ENCODE results near the gene PPM1N.

The PPM1N gene

GRCh38 chr19:45470762-45471081, 27.5 kb upstream of the PPM1N start:
- DNase-seq = no peak

DNA sequence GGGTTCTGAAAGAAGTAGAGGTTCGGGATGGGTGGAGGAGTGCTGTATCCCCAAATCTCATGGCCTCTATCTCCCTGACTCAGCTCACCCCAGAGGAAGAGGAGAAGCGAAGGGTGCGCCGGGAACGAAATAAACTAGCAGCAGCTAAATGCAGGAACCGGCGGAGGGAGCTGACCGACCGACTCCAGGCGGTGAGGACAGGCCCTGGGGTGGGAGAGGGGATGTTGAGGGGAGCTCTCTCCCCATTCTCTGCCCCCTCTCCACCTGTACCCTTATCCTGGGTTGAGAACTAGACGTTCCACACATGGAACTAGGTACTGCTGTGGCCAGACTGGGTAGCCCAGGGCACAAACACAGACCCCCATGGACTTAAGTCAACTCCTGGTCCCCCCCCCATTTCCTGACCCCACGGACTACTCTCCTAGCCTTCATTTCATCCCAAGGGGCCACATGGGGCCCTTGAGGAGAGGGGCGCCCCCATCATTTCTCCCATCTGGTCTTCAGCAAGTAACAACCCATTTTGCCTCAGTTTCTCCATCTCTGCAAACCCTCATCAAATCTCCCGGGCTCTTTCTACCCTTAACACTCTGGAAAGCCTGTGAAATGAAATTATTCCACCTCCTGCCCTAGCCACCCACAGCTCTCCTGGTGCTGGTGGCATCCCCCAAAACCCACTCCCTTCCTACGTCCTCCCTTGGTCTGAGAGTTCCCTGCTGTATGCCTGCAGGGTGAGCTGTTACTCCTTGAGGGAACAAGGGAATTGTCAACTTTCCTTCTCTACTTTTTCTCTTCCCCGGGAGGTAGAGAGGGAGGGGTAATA, 26.9 kb upstream of the PPM1N start:
- no peak for DNase-seq

- DNase-seq = no peak
Measured at GRCh38 chr19:45471931-45472562, 26.2 kb upstream of the PPM1N start.

GRCh38 chr19:45472563-45473366, 25.5 kb upstream of the PPM1N start:
- DNase-seq = no peak

DNA sequence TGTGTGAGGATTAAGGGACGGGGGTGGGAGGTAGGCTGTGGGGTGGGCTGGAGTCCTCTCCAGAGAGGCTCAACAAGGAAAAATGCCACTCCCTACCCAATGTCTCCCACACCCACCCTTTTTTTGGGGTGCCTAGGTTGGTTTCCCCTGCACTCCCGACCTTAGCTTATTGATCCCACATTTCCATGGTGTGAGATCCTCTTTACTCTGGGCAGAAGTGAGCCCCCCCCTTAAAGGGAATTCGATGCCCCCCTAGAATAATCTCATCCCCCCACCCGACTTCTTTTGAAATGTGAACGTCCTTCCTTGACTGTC, 24.9 kb upstream of the PPM1N start:
- no peak for DNase-seq

- no peak for DNase-seq
Measured at GRCh38 chr19:45473682-45474605, 24.3 kb upstream of the PPM1N start.

GRCh38 chr19:45474606-45475521, 23.4 kb upstream of the PPM1N start:
- no peak for DNase-seq

DNA sequence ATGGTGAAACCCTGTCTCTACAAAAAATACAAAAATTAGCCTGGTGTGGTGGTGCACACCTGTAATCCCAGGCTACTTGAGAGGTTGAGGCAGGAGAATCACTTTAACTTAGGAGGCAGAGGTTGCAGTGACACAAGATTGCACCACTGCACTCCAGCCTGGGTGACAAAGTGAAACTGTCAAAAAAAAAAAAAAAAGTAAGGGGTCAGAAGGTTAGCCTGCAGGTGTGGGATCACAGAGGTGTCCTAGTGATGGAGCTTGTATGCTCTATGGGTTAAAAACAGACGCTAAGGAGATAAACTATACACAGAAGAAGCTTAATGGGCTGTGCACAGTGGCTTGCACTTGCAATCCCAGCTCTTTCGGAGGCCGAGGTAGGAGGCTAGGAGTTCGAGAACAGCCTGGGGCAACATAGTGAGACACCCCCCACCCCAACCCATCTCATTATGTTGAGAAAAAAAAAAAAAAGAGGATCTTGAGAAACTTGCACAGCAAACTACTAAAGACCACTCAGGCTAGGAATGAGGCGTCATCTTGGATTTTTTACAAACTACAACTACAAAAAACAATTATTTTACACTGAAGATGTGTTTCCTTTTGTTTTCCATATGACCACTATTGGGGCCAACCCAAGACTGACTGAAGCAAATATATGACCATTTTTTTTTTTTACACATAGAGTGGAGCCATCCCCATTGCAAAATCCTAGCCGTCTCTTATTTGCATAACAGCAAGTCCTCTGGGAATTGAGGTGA, 22.5 kb upstream of the PPM1N start:
- DNase-seq = no peak

DNA sequence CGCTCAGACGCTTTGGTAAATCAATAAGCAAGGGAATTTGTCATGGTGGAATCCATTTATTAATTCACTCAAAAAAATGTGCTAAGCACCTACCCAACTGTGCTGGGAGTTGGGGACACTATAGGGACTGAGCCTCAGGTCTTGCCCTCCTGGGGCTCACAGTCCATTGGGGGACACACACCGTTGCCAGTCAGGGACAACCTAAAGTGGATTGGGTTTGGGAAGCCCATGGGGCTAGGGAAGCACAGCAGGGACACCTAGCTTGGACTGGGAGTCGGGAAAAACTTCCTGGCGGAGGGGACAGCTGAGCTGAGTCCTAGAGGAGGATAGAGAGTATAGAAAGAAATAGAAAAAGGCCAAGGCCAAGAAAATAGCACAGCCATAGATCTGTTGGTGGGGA, 21.9 kb upstream of the PPM1N start:
- DNase-seq = no peak

- DNase-seq = no peak
Measured at GRCh38 chr19:45477186-45477585, 21.1 kb upstream of the PPM1N start.

DNA sequence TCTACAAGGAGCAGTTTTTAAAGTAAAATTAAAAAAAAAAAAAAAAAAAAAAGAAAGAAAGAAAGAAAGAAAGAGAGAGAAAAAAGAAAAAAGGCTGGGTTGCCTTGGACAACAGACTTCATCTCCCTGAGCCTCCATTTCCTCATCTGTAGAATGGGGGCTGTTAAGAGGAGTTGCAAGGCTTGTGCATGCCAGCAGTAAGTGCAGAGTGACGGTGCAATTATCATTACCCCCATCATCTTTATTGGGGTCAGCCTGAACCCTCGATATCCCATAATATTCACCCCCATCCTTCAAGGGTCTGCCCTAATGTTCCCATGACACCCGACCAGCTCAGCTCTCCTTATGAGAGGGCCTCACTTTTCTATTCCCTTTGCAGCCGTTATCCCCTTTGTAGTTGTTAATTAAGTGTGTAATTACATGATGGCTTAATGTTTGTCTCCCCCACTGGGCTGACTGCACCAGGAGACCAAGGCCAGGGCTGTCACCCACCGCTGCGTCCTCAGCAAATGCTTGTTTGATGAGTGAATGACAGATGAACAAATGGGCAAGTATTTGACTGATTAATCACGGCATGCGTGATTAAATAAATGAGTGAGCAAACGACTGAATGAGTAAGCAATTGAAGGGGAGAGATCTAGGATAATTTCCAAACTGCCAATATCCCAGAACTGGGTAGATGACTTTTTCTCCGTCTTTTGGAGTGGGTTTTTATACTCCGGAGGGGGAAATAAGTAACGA, 20.4 kb upstream of the PPM1N start:
- peak in 2 of 3 experiments; percentile 85 to 95 for DNase-seq

- peak; percentile 85 to 97 (median 91) for DNase-seq
Measured at GRCh38 chr19:45478454-45479238, 19.6 kb upstream of the PPM1N start.

GRCh38 chr19:45483033-45483432, 15.2 kb upstream of the PPM1N start:
- DNase-seq = no peak

DNA sequence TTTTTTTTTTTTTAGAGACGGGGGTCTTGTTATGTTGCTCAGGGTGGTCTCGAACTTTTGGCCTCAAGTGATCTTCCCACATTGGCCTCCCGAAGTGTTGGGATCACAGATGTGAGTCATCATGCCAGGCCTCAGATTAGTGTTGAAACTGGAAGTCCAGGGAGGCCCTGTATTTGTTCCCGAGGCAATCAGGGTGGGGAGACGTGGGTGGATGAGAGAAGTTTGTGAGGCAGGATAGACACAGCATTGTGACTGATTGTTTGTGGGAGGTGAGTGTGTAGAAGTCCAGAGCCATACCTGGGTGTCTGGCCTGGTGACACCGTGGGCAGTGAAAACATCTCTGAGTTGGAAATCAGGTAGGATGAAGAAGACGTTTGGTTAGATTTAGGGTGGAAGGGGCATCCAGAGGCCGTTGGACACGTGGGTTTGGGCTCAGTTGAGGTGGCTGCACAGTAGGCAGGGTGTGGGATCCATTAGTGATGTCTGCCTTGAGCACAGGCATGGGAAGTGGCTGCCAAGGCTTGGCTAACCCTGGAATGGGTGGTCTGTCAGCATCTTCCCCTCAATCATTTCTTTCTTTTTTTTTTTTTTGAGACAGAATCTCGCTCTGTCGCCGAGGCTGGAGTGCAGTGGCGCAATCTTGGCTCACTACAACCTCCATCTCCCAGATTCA, 13.8 kb upstream of the PPM1N start:
- no peak for DNase-seq

DNA sequence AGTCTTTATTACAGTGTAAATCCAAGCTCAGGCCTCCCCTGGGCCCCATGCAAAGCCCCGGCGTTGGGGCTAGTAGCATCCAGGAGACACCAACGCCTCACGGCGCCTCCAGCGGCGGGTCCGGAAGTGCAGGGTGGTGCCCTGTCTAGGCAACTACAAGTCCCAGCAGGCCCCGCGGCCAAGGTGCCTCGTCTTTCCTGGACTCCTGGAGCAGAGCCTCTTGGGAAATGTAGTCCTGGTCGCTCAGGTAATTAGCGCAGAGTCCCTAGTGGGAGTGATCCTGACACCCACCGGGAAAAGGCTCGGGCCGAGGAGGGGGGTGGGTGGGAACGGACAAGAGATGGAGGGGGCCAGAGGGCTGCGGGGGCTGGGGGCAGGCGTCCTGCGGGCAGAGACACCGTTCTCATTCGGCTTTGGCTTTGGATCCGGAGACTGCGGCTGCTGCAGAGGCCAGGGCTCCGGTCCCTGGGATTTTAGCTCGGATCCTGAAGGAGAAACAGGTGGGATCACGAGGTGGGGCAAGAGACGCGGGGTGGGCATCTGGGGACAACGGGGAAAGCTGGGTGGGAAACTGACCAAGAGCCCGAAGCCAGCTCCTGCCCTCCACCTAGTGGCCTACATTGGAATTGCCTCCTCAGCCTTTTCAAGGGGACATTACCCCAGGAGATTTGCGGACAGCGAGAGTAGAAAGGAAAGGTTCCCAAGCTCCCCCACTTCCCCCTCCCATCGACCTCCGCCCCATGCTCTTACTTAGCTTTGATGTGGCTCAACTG, 12.8 kb upstream of the PPM1N start:
- peak; percentile 91 to 97 (median 95) for DNase-seq

- DNase-seq = no peak
Measured at GRCh38 chr19:45488708-45489107, 9.5 kb upstream of the PPM1N start.

- DNase-seq = no peak
Measured at GRCh38 chr19:45489216-45489855, 8.9 kb upstream of the PPM1N start.
